ENCODE results near the gene NUP37.
"Not testable (repeated sequence)": the region's sequence is repeated elsewhere in the genome, so short reads cannot be mapped to it uniquely, and the experiment has no call there.

Gene NUP37

DNA sequence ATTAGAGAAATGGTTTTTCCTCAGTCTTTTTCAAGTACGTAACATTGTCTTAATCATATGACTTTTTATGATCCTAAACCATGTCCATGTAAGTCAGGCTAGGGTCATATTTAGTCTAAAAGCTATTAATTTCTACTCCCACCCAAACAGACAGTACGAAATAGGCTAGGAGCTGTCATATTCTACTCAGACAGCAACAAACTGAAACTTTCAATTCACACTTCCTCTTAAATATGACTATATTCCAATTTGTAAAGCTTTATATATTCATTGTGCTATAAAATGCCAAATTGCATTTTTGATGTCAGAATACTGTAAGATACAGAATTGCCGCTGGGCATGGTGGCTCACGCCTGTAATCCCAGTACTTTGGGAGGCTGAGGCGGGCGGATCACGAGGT, 3.5 kb downstream of the NUP37 start:
- peaks cover 10% of the 10 kb centered on the region; the same call in 1 of the 2 replicates for H3K4me1 ChIP-seq (ENCODE audit: insufficient read depth, low read length)
- H3K9me3 ChIP-seq (ENCODE audit: control insufficient read depth, insufficient read depth, low read length) = no peaks in the 10 kb centered on the region; the same call in 1 of the 2 replicates
- H3K36me3 ChIP-seq (ENCODE audit: insufficient read depth, low read length) = peaks cover 5% of the 10 kb centered on the region
- H3K9ac ChIP-seq (ENCODE audit: low read depth, low read length) = no peak overlapping the region

DNA sequence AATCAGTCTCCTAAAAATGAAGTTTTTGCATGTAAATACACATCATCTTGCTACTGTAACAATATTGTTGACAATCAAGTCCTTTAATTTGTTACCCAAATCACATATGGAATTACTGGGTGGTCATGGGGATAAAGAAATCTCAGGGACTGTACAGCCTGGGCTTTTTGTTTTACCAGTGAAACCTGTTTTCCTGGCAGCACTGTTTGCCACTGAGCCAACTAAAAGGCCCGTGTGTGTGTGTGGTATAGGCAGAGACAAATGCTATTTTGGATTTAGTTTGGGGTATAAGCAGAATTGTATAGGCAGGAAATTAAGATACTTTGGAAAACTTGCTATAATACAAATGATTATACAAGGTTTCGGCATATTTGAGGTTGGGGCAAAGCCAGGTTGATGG, 5.7 kb downstream of the NUP37 start:
- peaks cover 5% of the 10 kb centered on the region for H3K36me3 ChIP-seq (ENCODE audit: insufficient read depth, low read length)
- no peaks in the 10 kb centered on the region; the same call in 1 of the 2 replicates for H3K9me3 ChIP-seq (ENCODE audit: control insufficient read depth, insufficient read depth, low read length)
- no peak overlapping the region for H3K9ac ChIP-seq (ENCODE audit: low read depth, low read length)
- H3K4me1 ChIP-seq (ENCODE audit: insufficient read depth, low read length) = peaks cover 10% of the 10 kb centered on the region; the same call in 1 of the 2 replicates

DNA sequence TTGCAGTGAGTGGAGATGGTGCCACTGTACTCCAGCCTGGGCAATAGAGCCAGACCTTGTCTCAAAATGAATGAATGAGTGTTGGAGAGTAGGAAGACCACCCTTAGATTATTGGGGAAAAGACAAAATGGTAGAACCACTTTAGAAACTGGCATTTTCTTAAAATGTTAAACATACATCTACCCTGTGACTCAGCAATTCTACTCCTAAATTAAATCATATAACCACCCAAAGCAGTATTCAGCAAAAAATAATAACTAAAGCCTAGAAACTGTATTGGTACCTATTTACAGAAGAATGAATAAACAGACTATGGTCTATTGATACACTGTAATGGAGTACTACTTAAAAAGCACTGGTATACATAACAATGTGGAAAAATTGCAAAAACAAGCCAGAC, 9.1 kb downstream of the NUP37 start:
- H3K9me3 ChIP-seq (ENCODE audit: control insufficient read depth, insufficient read depth, low read length) = no peaks in the 10 kb centered on the region; the same call in 1 of the 2 replicates
- no peak overlapping the region for H3K9ac ChIP-seq (ENCODE audit: low read depth, low read length)
- H3K4me1 ChIP-seq (ENCODE audit: insufficient read depth, low read length) = peaks cover 10% of the 10 kb centered on the region; the same call in 1 of the 2 replicates
- H3K36me3 ChIP-seq (ENCODE audit: insufficient read depth, low read length) = peaks cover 7% of the 10 kb centered on the region

DNA sequence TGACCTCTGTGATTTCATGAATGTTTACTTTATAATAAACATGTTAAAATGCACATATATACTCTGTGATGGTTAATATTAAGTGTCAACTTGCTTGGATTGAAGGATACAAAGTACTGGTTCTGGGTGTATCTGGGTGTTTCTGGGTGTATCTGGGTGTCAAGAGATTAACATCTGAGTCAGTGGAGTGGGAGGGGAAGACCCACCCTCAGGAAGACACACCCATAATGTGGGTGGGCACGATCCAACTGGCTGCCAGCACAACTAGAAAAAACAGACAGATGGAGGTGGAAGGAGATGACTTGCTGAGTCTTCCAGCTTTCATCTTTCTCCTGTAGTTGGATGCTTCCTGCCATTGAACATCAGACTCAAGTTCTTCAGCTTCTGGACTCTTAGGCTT, 11.9 kb downstream of the NUP37 start:
- H3K9ac ChIP-seq (ENCODE audit: low read depth, low read length) = no peak overlapping the region
- H3K9me3 ChIP-seq (ENCODE audit: control insufficient read depth, insufficient read depth, low read length) = no peaks in the 10 kb centered on the region; the same call in 1 of the 2 replicates
- peaks cover 2% of the 10 kb centered on the region; the same call in 1 of the 2 replicates for H3K4me1 ChIP-seq (ENCODE audit: insufficient read depth, low read length)
- peaks cover 11% of the 10 kb centered on the region for H3K36me3 ChIP-seq (ENCODE audit: insufficient read depth, low read length)

DNA sequence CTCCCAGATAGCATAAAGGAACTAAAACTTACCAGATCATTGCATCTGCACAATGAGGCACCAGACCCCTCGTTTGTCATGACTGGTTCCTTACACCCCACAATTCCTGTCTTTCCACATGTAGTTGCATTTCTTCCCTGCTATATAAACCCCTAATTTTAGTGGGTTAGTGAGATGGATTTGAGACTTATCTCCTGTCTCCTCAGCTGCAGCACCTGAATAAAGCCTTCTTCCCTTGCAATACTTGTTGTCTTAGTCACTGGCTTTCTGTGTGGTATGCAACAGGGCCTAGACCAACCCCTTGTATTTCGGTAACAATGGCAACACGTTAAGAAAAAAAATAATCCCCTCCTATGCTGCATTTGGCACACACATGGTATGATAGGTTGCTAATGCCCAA, 13.0 kb downstream of the NUP37 start:
- H3K9me3 ChIP-seq (ENCODE audit: control insufficient read depth, insufficient read depth, low read length) = no peaks in the 10 kb centered on the region; the same call in 1 of the 2 replicates
- no peaks in the 10 kb centered on the region for H3K4me1 ChIP-seq (ENCODE audit: insufficient read depth, low read length)
- no peak overlapping the region for H3K9ac ChIP-seq (ENCODE audit: low read depth, low read length)
- peaks cover 9% of the 10 kb centered on the region for H3K36me3 ChIP-seq (ENCODE audit: insufficient read depth, low read length)

DNA sequence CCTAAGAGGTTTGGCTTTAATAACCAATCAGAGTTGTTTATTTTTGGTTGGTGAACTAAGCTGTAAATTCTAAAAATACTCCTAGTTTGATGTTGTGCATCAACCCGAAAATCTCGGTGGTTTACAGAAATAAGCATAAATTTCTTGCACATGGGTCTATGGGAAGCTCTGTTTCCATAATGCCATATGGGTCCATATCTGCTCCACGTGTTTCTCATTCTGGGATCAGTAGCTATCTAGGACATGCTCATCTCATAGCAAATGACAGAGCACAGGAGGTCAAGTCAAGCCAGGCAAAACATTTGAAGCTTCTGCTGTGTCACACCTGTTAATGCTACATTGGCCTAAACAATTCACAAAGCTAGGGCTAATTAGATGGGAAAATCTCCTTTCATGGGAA, 23.1 kb downstream of the NUP37 start:
- Histone ChIP-seq H3K9me3 (ENCODE audit: control insufficient read depth, insufficient read depth, low read length) (peaks cover 3% of the 10 kb centered on the region; the same call in 1 of the 2 replicates), H3K36me3 (ENCODE audit: insufficient read depth, low read length) (peaks cover 4% of the 10 kb centered on the region; the same call in 1 of the 2 replicates), H3K9ac (ENCODE audit: low read depth, low read length) (no peak overlapping the region), H3K4me1 (ENCODE audit: insufficient read depth, low read length) (no peaks in the 10 kb centered on the region)

DNA sequence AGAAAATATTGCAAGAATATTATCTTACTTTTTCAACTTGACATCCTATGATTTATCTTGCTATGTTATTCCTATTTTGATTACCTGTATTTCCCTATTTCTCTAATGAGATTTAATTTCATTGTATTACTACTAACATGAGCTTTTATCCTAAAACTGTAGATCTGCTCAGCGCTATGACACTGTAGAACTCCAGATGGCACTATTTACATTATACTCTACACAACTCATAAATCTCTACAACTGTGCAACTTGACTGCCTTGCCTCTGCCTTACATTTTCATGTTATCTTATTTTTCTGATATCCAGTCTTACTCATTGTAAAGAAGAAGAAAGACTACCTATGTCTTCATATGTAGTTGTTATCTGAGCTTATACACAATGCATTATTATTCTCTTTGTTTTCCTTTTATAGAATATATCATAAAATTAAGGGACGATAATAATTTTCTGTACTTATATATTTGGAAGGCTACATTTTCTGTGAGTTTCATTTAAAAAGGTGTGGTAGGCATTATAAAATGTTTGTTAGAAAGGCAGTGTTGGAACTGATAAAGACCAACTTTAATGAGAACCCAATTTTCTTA, 24.1 kb downstream of the NUP37 start:
- Histone ChIP-seq H3K9ac (ENCODE audit: low read depth, low read length) (no peak overlapping the region), H3K4me1 (ENCODE audit: insufficient read depth, low read length) (no peaks in the 10 kb centered on the region), H3K36me3 (ENCODE audit: insufficient read depth, low read length) (peaks cover 4% of the 10 kb centered on the region; the same call in 1 of the 2 replicates), H3K9me3 (ENCODE audit: control insufficient read depth, insufficient read depth, low read length) (peaks cover 7% of the 10 kb centered on the region; the same call in 1 of the 2 replicates)

DNA sequence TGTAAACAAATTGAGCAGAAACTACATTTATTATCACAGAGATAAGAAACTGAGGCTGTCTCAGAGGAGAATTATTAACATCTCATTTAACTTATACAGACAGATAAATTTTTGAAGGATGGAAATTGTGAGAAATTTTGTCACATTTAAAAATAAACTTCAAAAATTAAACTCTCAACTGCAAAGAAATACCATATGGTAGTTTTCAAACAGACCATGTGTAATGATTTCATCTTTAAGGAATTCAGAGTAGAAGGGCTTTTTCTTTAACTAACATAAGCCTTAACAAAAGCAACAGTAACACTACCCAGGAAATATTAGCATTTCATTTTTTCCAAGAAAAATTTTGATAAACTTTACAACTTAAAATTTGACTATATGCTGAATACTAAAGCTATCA, 26.6 kb downstream of the NUP37 start:
- no peaks in the 10 kb centered on the region for H3K4me1 ChIP-seq (ENCODE audit: insufficient read depth, low read length)
- peaks cover 4% of the 10 kb centered on the region; the same call in 1 of the 2 replicates for H3K36me3 ChIP-seq (ENCODE audit: insufficient read depth, low read length)
- no peak overlapping the region for H3K9ac ChIP-seq (ENCODE audit: low read depth, low read length)
- peaks cover 16% of the 10 kb centered on the region; the same call in 1 of the 2 replicates for H3K9me3 ChIP-seq (ENCODE audit: control insufficient read depth, insufficient read depth, low read length)

DNA sequence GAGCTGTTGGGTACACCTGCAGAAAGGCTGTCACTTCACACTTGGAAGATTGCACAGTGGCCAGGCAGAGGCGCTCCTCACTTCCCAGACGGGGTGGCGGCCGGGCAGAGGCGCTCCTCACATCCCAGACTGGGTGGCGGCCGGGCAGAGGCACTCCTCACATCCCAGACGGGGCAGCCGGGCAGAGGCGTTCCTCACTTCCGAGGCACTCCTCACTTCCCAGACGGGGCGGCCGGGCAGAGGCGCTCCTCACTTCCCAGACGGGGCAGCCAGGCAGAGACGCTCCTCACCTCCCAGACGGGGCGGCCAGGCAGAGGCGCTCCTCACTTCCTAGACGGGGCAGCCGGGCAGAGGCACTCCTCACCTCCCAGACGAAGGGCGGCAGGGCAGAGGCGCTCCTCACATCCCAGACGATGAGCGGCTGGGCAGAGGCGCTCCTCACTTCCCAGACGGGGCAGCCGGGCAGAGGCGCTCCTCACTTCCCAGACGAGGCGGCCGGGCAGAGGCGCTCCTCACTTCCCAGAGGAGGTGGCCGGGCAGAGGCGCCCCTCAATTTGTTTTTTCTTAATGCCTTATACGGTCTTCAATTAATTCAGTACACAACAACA, 30.6 kb downstream of the NUP37 start:
- H3K9ac ChIP-seq (ENCODE audit: low read depth, low read length); H3K4me1 ChIP-seq (ENCODE audit: insufficient read depth, low read length); H3K36me3 ChIP-seq (ENCODE audit: insufficient read depth, low read length): not testable (repeated sequence)
- H3K9me3 ChIP-seq (ENCODE audit: control insufficient read depth, insufficient read depth, low read length) = peaks cover 16% of the 10 kb centered on the region; the same call in 1 of the 2 replicates

DNA sequence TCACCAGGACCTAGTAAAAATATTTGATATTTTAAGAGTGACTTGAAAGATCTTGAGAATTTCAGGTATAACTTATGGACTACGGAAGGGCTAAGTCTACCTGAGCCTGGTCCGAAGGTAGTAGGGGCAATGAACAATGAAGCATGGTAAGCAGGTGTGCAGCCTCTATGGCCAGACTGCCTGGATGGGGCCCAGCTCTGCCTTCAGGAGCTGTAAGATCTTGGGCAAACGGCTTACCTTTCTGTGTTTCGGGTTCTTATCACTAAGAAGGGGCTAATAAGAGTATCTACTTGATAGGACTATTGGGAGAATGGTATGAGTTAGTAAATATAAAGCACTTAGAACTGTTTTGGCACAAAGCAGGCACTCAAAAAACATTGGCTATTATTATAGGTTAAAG, 39.1 kb downstream of the NUP37 start:
- Histone ChIP-seq H3K9me3 (ENCODE audit: control insufficient read depth, insufficient read depth, low read length) (no peaks in the 10 kb centered on the region), H3K36me3 (ENCODE audit: insufficient read depth, low read length) (peaks cover 14% of the 10 kb centered on the region), H3K9ac (ENCODE audit: low read depth, low read length) (no peak overlapping the region), H3K4me1 (ENCODE audit: insufficient read depth, low read length) (no peaks in the 10 kb centered on the region)

DNA sequence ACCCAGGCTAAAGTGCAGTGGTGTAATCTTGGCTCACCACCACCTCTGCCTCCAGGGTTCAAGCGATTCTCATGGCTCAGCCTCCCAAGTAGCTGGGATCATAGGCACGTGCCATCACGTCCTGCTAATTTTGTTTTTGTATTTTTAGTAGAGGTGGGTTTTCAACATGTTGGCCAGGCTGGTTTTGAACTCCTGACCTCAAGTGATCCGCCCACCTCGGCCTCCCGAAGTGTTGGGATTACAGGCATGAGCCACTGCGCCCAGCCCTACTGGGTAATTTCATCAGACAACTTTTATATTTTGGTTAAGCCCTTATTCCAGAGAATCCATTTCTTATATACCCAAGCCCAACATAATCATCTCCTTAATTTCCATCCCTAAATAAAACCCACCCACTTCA, 47.8 kb downstream of the NUP37 start:
- H3K36me3 ChIP-seq (ENCODE audit: insufficient read depth, low read length); H3K4me1 ChIP-seq (ENCODE audit: insufficient read depth, low read length); H3K9me3 ChIP-seq (ENCODE audit: control insufficient read depth, insufficient read depth, low read length); H3K9ac ChIP-seq (ENCODE audit: low read depth, low read length): not testable (repeated sequence)

DNA sequence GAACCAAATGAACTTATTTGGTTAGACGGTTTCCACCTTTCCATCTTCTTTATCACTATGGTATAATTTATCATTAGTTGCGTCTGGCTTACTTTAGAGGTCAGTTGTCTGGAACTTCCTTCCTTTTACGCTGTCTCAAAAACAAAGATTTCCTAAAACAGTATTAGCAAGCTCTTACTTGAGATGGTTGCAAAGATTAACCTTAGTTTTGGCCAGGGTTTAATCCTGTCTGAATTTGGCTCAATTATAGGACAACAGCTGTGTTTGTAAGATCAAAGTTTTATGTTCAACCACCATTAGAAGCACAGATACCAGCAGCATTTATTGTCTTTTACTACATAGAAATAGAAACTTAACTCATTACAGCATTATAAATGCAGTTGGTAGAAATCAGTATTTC, 50.2 kb downstream of the NUP37 start:
- H3K9ac ChIP-seq (ENCODE audit: low read depth, low read length) = no peak overlapping the region
- no peaks in the 10 kb centered on the region for H3K36me3 ChIP-seq (ENCODE audit: insufficient read depth, low read length)
- no peaks in the 10 kb centered on the region for H3K9me3 ChIP-seq (ENCODE audit: control insufficient read depth, insufficient read depth, low read length)
- H3K4me1 ChIP-seq (ENCODE audit: insufficient read depth, low read length) = 0 out of 2 replicates have a peak, but pooled peaks cover 3% of the 10 kb centered on the region

DNA sequence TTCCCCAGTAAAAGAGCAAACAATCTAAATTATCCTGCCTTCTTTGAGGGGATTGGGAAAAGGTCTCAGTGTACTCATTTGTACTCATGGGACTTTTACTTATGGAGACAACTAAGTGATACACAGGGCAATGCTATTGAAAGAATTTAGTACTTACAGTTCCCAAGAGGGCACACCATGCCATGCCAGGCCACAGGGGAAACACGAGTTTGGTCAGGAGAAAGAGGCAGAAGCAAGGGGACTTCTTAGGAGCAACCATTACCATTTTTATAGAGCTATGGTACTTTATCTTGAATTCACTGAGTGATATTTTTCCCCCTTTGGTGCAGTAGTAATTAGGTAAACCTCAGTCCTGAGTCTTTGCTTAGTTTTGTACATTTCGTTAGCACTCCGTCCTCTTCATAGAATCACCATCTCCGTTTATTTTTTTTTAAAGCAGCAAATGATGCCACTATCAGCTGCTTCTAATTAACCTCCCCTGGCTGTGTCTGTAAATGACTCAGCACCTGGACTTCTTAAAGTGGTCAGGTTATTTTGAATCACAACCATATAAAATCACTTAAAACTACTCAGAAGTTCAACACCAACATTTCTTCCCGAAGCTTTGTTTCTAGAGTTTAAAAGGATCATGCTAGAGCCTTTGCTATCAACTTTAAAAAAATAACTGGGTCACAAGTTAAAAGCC, 52.2 kb downstream of the NUP37 start:
- Histone ChIP-seq H3K9ac (ENCODE audit: low read depth, low read length) (no peak overlapping the region), H3K36me3 (ENCODE audit: insufficient read depth, low read length) (no peaks in the 10 kb centered on the region), H3K9me3 (ENCODE audit: control insufficient read depth, insufficient read depth, low read length) (no peaks in the 10 kb centered on the region), H3K4me1 (ENCODE audit: insufficient read depth, low read length) (0 out of 2 replicates have a peak, but pooled peaks cover 3% of the 10 kb centered on the region)

DNA sequence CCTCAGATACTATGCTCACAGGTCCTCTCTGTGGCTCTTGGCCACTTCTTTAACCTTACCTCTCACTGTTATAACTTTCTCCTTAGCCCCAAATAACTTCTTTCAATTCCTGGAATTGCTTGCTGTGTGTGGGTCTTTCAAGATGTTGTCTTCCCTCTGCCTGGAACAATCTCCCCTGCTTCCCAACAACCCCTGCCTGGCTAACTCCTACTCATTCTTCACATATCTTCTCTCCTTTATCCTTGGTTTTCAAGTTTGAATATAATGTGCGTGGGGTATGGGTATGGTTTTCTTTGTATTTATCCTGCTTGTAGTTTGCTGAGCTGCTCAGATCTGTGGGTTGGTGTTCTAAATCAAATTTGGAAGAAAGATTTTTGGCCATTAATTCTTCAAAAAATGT, 55.4 kb downstream of the NUP37 start:
- Histone ChIP-seq H3K36me3 (ENCODE audit: insufficient read depth, low read length) (no peaks in the 10 kb centered on the region), H3K9me3 (ENCODE audit: control insufficient read depth, insufficient read depth, low read length) (no peaks in the 10 kb centered on the region), H3K4me1 (ENCODE audit: insufficient read depth, low read length) (0 out of 2 replicates have a peak, but pooled peaks cover 3% of the 10 kb centered on the region), H3K9ac (ENCODE audit: low read depth, low read length) (no peak overlapping the region)

DNA sequence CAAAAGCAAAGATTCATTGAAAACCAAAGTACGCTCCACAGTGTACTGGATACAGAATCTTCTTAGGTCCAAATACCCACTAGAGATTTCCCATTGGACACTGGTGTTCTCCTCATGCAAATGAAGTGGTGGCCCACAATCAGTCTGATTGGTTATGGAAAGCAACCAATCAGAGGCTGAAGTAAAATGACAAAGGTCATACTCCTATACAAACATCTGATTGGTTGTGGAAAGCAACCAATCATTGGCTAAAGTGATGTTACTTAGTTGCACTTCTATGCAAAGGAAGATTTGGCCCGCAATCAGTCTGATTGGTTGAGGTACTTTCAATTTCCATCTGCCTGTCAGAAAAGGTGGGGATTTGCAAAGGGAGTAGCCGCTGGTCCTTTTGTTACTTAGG, 56.8 kb downstream of the NUP37 start:
- no peaks in the 10 kb centered on the region for H3K36me3 ChIP-seq (ENCODE audit: insufficient read depth, low read length)
- no peaks in the 10 kb centered on the region for H3K4me1 ChIP-seq (ENCODE audit: insufficient read depth, low read length)
- no peak overlapping the region for H3K9ac ChIP-seq (ENCODE audit: low read depth, low read length)
- no peaks in the 10 kb centered on the region for H3K9me3 ChIP-seq (ENCODE audit: control insufficient read depth, insufficient read depth, low read length)

Data from ES-I3 (cell line).